Loucy (cell line): ENCODE results near the gene ALPK1.

Experiments
- H2AFZ ChIP-seq: fragments of 200-600 bp; sonication (generic); 2 replicates; pipeline ENCODE4 v1.6.0; 2016; ENCODE audit warnings: antibody characterized with exemption, mild to moderate bottlenecking, low read length, moderate library complexity
- H3F3A ChIP-seq: fragments of 200-600 bp; 2 replicates; pipeline ENCODE4 v1.6.0; 2016; ENCODE audit warnings: antibody characterized with exemption, low read depth, mild to moderate bottlenecking
- H3K27me3 ChIP-seq: fragments of 200-600 bp; sonication (generic); 2 replicates; pipeline ENCODE4 v1.6.1; 2014; ENCODE audit warnings: low read length, mild to moderate bottlenecking; ENCODE audit not compliant: insufficient read depth, poor library complexity, severe bottlenecking
- H3K36me3 ChIP-seq: fragments of 200-600 bp; sonication (generic); 2 replicates; pipeline ENCODE4 v1.6.1; 2016; ENCODE audit warnings: low read length; ENCODE audit not compliant: insufficient read depth
- H3K4me1 ChIP-seq: fragments of 200-600 bp; sonication (generic); 2 replicates; pipeline ENCODE4 v1.5.1; 2014; ENCODE audit warnings: low read length, mild to moderate bottlenecking; ENCODE audit not compliant: insufficient read depth, poor library complexity, severe bottlenecking
- H3K4me2 ChIP-seq: fragments of 200-600 bp; sonication (generic); 2 replicates; pipeline ENCODE4 v1.6.0; 2014; ENCODE audit warnings: antibody characterized with exemption, low read length, low read depth, mild to moderate bottlenecking; ENCODE audit not compliant: poor library complexity, severe bottlenecking
- H3K4me3 ChIP-seq: fragments of 200-600 bp; sonication (generic); 2 replicates; pipeline ENCODE4 v1.5.1; 2014; ENCODE audit warnings: low read length, mild to moderate bottlenecking, mixed read lengths; ENCODE audit not compliant: poor library complexity, severe bottlenecking
- H3K79me2 ChIP-seq: fragments of 200-600 bp; sonication (generic); 2 replicates; pipeline ENCODE4 v1.6.1; 2014; ENCODE audit warnings: low read length; ENCODE audit not compliant: insufficient read depth
- H3K9ac ChIP-seq: fragments of 200-600 bp; sonication (generic); 2 replicates; pipeline ENCODE4 v1.6.0; 2014; ENCODE audit warnings: mild to moderate bottlenecking, low read depth, low read length, moderate library complexity; ENCODE audit not compliant: poor library complexity, severe bottlenecking
- H3K9me2 ChIP-seq: fragments of 200-600 bp; sonication (generic); replicated peaks from 2 replicates; pipeline ENCODE4 v1.6.1; 2016; ENCODE audit warnings: low read depth, low read length, mixed read lengths
- H3K9me3 ChIP-seq: fragments of 200-600 bp; sonication (generic); 2 replicates; pipeline ENCODE4 v1.6.1; 2014; ENCODE audit warnings: mild to moderate bottlenecking, antibody characterized with exemption, low read length, low read depth; ENCODE audit not compliant: insufficient read depth
- H4K20me1 ChIP-seq: fragments of 200-600 bp; sonication (generic); 2 replicates; pipeline ENCODE4 v1.6.0; 2014; ENCODE audit warnings: antibody characterized with exemption, low read length, mild to moderate bottlenecking; ENCODE audit not compliant: insufficient read depth, poor library complexity, severe bottlenecking
- CTCF ChIP-seq: fragments of 200-600 bp; sonication (generic); conservative IDR thresholded peaks from 2 replicates; pipeline ENCODE4 v1.5.1; 2014; ENCODE audit warnings: mild to moderate bottlenecking, antibody characterized with exemption, low read length
- EZH2phosphoT487 ChIP-seq: fragments of 200-600 bp; IDR thresholded peaks from 2 replicates; pipeline ENCODE4 v1.6.1; 2018; ENCODE audit warnings: antibody characterized with exemption, mild to moderate bottlenecking, moderate library complexity, borderline replicate concordance

The ALPK1 gene

DNA sequence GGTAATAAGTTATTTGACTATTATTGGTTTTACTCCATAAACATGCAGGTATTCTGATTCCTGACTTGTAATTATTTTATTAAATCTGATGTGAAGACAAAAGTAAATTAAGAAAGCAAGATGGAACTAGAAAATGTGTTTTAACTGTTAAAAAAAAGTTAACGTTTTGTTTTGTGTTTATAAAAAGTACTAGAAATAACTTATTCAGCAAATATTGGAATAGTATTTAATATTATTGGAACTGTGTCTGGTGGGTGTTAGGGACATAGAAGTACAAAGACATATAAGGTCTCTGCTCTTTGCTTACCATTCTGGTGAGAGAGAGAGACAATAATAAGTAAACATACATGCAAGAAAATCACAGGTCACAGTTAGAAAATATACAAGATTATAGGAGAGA, 27.1 kb upstream of the ALPK1 start:
- Histone ChIP-seq H3K9me3 (no peaks in the 10 kb centered on the region), H4K20me1 (peaks cover 2% of the 10 kb centered on the region), H3K9ac (no peak overlapping the region), H3K4me3 (no peak overlapping the region), H3K79me2 (peaks cover 5% of the 10 kb centered on the region; the same call in 1 of the 2 replicates), H3K9me2 (no peaks in the 10 kb centered on the region), H3K4me2 (no peak overlapping the region), H3F3A (no peaks in the 10 kb centered on the region), H3K4me1 (no peaks in the 10 kb centered on the region), H3K27me3 (no peaks in the 10 kb centered on the region), H2AFZ (no peak overlapping the region), H3K36me3 (peaks cover 37% of the 10 kb centered on the region; the same call in 1 of the 2 replicates)
- TF ChIP-seq CTCF (no peak), EZH2phosphoT487 (no peak)

DNA sequence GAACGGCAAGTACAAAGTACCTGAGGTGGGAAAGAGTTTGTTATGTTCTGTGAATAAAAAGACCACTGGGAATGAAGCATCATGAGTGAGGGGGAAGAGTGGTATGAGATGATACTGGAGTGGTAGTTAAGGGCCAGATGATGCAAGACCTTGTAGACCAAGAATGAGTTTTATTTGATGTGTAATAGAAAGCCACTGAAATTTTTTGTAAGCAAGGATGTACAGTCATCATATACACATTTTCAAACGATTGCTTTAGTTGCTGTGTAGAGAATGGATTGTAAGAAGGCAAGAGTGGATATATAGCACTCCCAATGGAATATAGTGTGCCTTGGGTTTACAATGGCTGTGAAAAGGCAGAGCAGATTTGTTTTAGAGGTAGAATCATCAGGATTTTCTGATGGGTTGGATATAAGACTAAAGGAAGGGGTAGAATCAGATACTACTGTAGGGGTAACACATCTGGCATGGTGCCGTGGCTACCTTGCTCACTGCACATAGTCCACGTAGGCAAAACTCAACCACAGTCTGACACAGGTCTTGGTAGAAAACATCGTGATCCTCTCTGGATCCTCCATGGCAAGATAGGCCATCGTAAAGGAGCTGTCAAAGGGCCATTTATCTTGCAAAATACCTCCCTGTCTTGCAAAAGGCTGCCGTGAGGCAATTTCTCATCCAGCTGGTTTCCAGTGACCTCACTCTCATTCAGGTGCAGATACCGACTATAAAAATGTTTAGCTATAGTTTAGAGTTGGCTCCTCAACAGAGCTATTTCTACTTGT, 26.3 kb upstream of the ALPK1 start:
- peaks cover 11% of the 10 kb centered on the region; the same call in 1 of the 2 replicates for H3K79me2 ChIP-seq
- peaks cover 38% of the 10 kb centered on the region; the same call in 1 of the 2 replicates for H3K36me3 ChIP-seq
- no peaks in the 10 kb centered on the region for H3K9me2 ChIP-seq
- TF ChIP-seq CTCF (no peak), EZH2phosphoT487 (no peak)
- H3K27me3 ChIP-seq = no peaks in the 10 kb centered on the region
- no peaks in the 10 kb centered on the region for H3K4me1 ChIP-seq
- no peak overlapping the region for H3K4me3 ChIP-seq
- no peak overlapping the region for H2AFZ ChIP-seq
- peaks cover 9% of the 10 kb centered on the region for H4K20me1 ChIP-seq
- H3F3A ChIP-seq = no peaks in the 10 kb centered on the region
- no peak overlapping the region for H3K4me2 ChIP-seq
- no peaks in the 10 kb centered on the region for H3K9me3 ChIP-seq
- no peak overlapping the region for H3K9ac ChIP-seq

GRCh38 chr4:112272292-112272691, 24.9 kb upstream of the ALPK1 start:
- Histone ChIP-seq H2AFZ (no peak overlapping the region), H3K9ac (no peak overlapping the region), H3K9me3 (no peaks in the 10 kb centered on the region), H3K9me2 (no peaks in the 10 kb centered on the region), H3K4me3 (no peak overlapping the region), H3K27me3 (no peaks in the 10 kb centered on the region), H3K36me3 (peaks cover 41% of the 10 kb centered on the region; the same call in 1 of the 2 replicates), H3F3A (no peaks in the 10 kb centered on the region), H3K4me2 (no peak overlapping the region), H4K20me1 (peaks cover 21% of the 10 kb centered on the region), H3K4me1 (peaks cover 8% of the 10 kb centered on the region), H3K79me2 (peaks cover 25% of the 10 kb centered on the region)
- no peak for TF ChIP-seq CTCF
- no peak for TF ChIP-seq EZH2phosphoT487
